Lung (tissue), 12 donors: ENCODE data around the gene SLC43A3. TPM values are rescaled to one million over a fixed set of nuclear protein-coding genes. Genes with fewer than 3 reads are reported as not detected.

Experiments
- ATAC-seq: fragments of 200-7000 bp; cut with Tn5 transposase; one replicate; pipeline ENCODE4 v1.9.1; 2020; ENCODE audit warnings: moderate number of reproducible peaks; ENCODE audit not compliant: insufficient read depth, low FRiP score
- DNase-seq, 3 donors: peaks; one replicate each; pipeline ENCODE4 v3.0.0-alpha.2; 2013 to 2017
- H3K27ac ChIP-seq, 2 donors: one replicate each; pipeline ENCODE4 v1.5.1; 2013; ENCODE audit warnings: mild to moderate bottlenecking in 2 of 2, moderate library complexity in 2 of 2, control low read depth in 1 of 2, inconsistent platforms in 1 of 2, low read depth in 1 of 2, low read length in 1 of 2
- H3K27me3 ChIP-seq, 3 donors: one replicate each; pipeline ENCODE4 v1.5.1; 2013; ENCODE audit warnings: low read length in 2 of 3; ENCODE audit not compliant: control insufficient read depth in 3 of 3, insufficient read depth in 3 of 3
- H3K36me3 ChIP-seq, 4 donors: one replicate each; pipeline ENCODE4 v1.5.1; 2013; ENCODE audit warnings: low read length in 4 of 4, mild to moderate bottlenecking in 1 of 4, moderate library complexity in 1 of 4; ENCODE audit not compliant: control insufficient read depth in 4 of 4, insufficient read depth in 4 of 4
- H3K4me1 ChIP-seq, 5 donors: one replicate each; pipeline ENCODE4 v1.5.1; 2013; ENCODE audit warnings: low read length in 5 of 5, mild to moderate bottlenecking in 2 of 5, moderate library complexity in 1 of 5; ENCODE audit not compliant: control insufficient read depth in 5 of 5, insufficient read depth in 5 of 5
- H3K4me3 ChIP-seq: one replicate; pipeline ENCODE4 v1.5.1; 2013; ENCODE audit warnings: mild to moderate bottlenecking, control low read depth, moderate library complexity
- H3K9ac ChIP-seq, 2 donors: one replicate each; pipeline ENCODE4 v1.5.1; 2013; ENCODE audit warnings: low read length in 2 of 2, control low read depth in 1 of 2; ENCODE audit not compliant: insufficient read depth in 1 of 2
- H3K9me3 ChIP-seq, 4 donors: one replicate each; pipeline ENCODE4 v1.5.1; 2013; ENCODE audit warnings: low read length in 3 of 4, mild to moderate bottlenecking in 1 of 4, moderate library complexity in 1 of 4; ENCODE audit not compliant: control insufficient read depth in 4 of 4, insufficient read depth in 3 of 4
- CTCF ChIP-seq: IDR thresholded peaks from 2 replicates; pipeline ENCODE4 v1.5.1; 2012; ENCODE audit warnings: mild to moderate bottlenecking; ENCODE audit errors: control extremely low read depth, extremely low read depth
- WGBS, 2 donors: extraction: QIAGEN DNeasy Blood & Tissue Kit; methylation state at CpG; one replicate each; pipeline ENCODE4 v1.1.7; 2013; 5-methylcytosine and 5-hydroxymethylcytosine counted together
- polyA plus RNA-seq, 2 donors: library from polyadenylated mRNA; stranded (reverse); fragments of 200-250 nt; gene quantifications; one replicate each; pipeline ENCODE4 v1.2.1, GENCODE V29; 2013
- total RNA-seq, 2 donors: library from RNA; depleted of rRNA in 1 of 2; stranded (reverse); fragments of >200 nt in 1 of 2; gene quantifications; one replicate each; pipeline ENCODE4 v1.2.1, GENCODE V29; 2014 to 2021
- donor health status: control.
- donor health status: control.
- donor health status: Bipolar disorder and iron deficiency.
- donor health status: healthy.
- donor health status: DM: yes; HTN: yes; CAD: no.

SLC43A3 gene
- total and polyA plus RNA-seq, 4 donors = 23.3 to 155 (median 105) TPM

GRCh38 chr11:57444362-57445121 lies 17.6 kb upstream of the SLC43A3 start:
- no peak for TF ChIP-seq CTCF
- no peak overlapping the region for H3K9ac ChIP-seq
- H3K4me1 ChIP-seq = peaks cover 0 to 5% (median 0%) of the 10 kb centered on the region in 5 donors
- H3K27me3 ChIP-seq = no peaks in the 10 kb centered on the region
- no peak overlapping the region for H3K4me3 ChIP-seq
- no peak overlapping the region for H3K27ac ChIP-seq
- DNase-seq (no peak), ATAC-seq (no peak)
- no peaks in the 10 kb centered on the region for H3K36me3 ChIP-seq
- peaks cover 0 to 3% (median 0%) of the 10 kb centered on the region in 4 donors for H3K9me3 ChIP-seq
- 80 to 82% methylated on average over 9 of the region's 9 CpGs for WGBS, 2 donors

GRCh38 chr11:57440744-57441414 lies 14.0 kb upstream of the SLC43A3 start:
- H3K27ac ChIP-seq = peak overlapping the region in 1 of 2 donors; percentile 57
- H3K4me3 ChIP-seq = no peak overlapping the region
- DNase-seq (no peak), ATAC-seq (peak; percentile 75)
- peaks cover 0 to 3% (median 0%) of the 10 kb centered on the region in 4 donors for H3K9me3 ChIP-seq
- no peak overlapping the region for H3K9ac ChIP-seq
- WGBS, 2 donors = 78 to 84% methylated on average over 4 of the region's 4 CpGs
- H3K27me3 ChIP-seq = no peaks in the 10 kb centered on the region
- no peak for TF ChIP-seq CTCF
- peaks cover 0 to 7% (median 0%) of the 10 kb centered on the region in 5 donors for H3K4me1 ChIP-seq
- no peaks in the 10 kb centered on the region for H3K36me3 ChIP-seq

- TF ChIP-seq CTCF = no peak
- ATAC-seq = no peak
Measured at GRCh38 chr11:57439786-57440185, 12.9 kb upstream of the SLC43A3 start.

More at GRCh38 chr11:57439786-57440185, 12.9 kb upstream of the SLC43A3 start:
- WGBS, 2 donors = 79 to 92% methylated on average over 6 of the region's 6 CpGs
- Histone ChIP-seq H3K9ac (no peak overlapping the region), H3K27me3 (no peaks in the 10 kb centered on the region), H3K4me1 (peaks cover 0 to 8% (median 6%) of the 10 kb centered on the region in 5 donors), H3K9me3 (no peaks in the 10 kb centered on the region), H3K36me3 (no peaks in the 10 kb centered on the region), H3K27ac (no peak overlapping the region), H3K4me3 (no peak overlapping the region)
- DNase-seq = no peak
